NCI-H146 (cell line): ENCODE data around the gene KIFC3.
"Not testable (repeated sequence)": the region's sequence is repeated elsewhere in the genome, so short reads cannot be mapped to it uniquely, and the experiment has no call there.

ENCODE experiments used
- DNase-seq: peaks from one replicate; lab custom pipeline; 2025; lab: John Stamatoyannopoulos, UW

The KIFC3 gene

DNA sequence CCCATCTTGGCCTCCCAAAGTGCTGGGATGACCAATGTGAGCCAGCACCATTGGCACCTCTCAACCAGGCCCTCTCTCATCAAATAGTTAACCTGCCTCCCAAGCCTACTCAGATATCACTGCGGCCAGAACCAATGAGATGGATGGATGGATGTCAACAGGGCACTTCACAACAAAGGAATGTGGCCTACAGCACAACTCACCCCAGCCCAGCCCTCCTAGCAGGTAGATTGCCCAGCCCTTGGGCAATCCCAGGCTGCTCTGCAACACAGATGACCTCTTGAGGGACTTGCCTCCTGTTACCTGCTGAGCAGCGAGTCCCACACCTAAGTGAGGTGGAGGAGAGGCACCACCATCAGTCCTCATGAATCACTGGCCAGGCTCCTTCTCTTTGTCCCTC, 22.6 kb upstream of the KIFC3 start:
- no peak for DNase-seq

DNA sequence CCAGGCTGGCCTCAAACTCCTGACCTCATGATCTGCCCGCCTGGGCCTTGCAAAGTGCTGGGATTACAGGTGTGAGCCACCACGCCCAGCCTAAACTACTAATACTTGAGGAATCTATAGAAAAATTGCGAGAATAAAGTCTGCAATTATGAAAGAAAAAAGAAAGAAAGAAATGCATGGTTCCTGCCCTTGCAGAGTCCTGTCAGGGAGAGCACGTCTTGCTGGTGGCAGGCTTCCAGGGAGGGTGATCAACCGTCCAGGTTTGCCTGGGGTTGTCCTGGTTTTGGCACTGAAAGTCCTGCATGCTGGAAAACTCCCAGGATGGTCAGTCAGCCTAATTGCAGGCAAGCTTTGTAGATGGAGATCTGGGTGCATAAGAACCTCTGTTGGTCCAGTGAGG, 21.5 kb upstream of the KIFC3 start:
- no peak for DNase-seq

DNA sequence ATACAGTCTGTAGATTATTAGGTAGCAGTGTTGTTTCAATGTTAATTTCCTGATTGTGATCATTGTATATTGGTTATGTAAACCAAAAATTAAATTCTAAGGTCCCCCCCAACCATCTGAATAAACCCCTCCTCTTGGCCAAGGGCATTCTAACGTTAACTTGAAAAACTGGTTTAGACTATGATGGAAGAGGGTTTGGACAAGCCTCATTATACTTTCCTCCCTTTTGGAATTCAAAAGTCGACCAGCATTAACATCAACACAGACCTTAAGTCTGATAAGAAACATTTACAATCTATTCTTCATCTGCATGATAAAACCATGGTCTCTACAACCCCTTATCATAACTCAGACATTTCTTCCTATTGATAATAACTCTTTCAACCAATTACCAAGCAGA, 20.6 kb upstream of the KIFC3 start:
- DNase-seq: no peak

DNA sequence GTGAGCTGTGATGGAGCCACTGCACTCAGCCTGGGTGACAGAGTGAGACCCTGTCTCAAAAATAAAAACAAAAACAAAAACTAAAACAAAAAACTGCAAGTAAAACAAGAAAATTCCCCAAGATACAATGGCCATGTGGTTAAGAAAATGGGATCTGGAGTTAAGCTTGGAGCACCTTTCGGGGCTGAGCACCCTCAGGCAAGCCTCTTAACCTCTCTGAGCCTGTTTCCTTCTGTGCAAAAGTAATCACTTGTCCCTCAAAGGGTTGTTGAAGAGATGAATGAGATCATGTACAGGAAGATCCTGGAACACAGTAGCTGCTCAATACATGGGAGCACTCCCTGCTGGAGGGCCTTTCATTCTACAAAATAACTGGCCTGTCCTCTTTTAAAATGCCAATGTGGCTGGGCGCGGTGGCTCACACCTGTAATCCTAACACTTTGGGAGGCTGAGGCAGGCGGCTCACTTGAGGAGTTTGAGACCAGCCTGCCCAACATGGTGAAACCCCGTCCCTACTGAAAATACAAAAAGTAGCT, 19.8 kb upstream of the KIFC3 start:
- no peak for DNase-seq

DNA sequence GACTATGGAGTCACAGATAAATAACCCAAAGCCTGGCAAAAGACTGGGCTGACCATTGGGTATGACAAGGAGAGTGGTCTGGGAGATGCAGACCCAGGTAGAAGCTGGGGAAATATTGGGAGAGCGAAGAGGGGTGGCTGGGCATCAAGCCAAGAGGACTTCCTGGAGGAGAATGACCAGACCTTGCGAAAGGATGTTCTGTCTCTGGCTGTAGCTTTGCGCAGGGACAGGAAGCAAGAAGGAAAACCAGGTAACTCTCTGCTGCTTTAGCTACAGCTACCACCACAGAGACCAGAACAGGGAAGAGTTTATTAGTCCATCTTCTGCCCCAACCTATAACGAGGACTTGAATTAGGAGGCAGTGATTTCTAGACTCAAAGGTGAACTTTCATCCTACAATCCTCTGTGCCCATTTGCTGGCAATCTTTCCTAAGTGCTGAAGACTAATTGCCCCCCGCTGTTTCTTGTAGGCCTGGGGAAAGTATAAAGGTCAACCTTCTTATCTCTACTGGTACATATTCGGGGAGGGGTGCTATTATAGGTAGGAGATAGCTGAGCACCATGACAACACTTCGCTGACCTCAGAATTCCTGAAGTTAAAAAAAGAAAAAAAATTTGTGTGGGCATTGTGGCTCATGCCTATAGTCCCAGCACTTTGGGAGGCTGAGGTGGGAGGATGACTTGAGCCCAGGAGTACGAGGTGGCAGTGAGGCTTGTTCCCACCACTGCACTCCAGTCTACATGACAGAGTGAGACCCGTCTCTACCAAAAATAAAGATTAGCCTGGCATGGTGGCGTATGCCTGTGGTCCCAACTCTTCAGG, 19.1 kb upstream of the KIFC3 start:
- DNase-seq: no peak

DNA sequence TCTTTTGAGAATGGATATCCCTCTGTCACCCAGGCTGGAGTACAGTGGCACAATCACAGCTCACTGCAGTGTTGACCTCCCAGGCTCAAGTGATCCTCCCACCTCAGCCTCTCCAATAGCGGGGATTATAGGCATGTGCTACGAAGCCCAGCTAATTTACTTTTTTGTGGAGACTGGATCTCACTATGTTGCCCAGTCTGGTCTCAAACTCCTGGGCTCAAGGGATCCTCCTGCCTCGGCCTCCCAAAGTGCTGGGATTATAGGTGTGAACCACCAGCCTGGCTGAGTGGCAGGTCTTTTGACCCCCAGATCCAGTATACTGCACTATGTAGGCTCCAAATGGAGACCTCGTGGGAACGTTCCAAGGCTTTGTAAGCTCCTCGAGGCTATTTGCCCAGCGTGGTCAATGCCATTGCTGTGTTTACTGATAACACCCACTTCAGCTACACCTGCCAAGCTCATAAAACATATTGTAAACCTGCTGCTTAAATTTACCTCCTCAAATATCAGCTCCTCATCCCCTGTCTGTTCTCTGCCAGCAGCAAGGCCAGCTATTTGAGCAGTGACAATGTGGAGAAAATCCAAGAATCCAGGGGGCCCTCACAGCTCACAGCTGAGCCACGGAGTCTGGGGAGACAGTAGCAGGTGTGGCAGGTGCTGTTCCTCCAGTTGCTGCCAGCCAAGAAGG, 16.2 kb upstream of the KIFC3 start:
- peak; percentile 89 for DNase-seq

DNA sequence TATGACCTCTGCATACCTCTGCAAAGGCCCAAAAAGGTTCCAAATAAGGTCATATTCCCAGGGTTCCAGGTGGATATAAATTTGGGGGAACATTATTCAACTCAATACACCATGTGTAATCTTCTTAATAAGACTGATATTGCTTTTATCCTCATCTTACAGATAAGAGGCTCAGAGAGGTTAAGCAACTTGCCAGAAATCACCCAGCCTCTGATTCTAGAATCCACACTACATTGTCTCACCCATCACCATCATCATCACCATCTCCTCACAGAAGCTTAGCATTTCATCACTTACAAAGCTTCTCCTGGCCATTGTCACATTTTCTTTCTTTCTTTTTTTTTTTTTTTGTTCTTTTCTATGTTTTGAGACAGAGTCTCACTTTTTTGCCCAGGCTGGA, 15.4 kb upstream of the KIFC3 start:
- no peak for DNase-seq

DNA sequence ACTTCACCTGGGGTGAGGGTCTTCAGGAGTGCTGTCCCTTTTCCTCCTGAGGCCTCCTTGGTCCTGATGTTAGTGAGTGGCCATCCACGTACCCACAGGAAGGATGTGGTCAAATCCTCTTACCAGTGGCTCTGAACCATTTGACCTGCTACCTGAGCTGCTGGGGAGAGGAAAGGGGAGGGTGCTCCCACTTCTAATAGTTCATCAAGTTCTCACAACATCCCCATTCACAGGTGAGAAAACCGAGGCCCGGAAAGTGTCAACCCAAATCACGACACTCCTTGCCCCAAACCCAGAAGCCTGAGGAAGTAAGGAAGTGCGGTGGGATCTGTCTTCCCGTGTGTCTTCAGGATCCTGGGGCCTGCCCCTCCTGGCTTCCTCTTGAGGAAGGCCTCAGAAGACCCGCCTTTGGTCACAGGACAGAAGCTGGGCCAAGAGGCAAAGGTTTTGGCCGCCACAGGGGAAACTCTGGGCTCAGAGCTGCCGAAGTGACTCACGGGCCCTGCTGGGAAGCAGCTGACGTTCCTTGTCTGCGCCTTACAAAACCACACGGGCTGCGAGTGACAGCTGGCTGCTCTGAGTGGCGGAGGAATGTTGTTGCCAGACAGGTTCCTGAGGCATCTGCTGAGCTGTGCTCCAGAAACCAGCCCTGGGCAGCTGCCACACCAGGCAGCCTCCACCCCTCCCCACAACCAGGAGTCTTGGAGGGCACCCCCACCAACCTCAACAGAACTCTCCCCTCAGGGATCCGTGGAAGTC, 13.9 kb upstream of the KIFC3 start:
- no peak for DNase-seq

DNA sequence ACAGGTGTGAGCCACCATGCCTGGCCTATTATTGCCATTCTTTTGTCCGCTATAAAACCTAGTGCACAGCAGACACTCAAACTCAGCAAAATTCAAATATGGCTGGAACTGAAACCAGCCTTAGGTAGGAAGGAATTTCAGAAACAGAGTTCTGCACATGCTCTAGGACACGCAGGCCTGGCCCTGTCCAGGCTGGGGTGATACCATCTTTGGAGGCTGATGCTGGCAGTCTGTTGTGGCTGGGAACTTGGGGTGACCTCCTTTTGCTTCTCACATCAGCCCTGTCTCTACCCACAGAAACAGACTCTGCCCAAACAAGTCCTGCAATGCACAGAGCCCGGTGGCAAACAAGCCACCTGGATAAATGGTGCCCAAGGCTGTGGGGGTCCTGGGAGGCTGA, 12.6 kb upstream of the KIFC3 start:
- DNase-seq: no peak

DNA sequence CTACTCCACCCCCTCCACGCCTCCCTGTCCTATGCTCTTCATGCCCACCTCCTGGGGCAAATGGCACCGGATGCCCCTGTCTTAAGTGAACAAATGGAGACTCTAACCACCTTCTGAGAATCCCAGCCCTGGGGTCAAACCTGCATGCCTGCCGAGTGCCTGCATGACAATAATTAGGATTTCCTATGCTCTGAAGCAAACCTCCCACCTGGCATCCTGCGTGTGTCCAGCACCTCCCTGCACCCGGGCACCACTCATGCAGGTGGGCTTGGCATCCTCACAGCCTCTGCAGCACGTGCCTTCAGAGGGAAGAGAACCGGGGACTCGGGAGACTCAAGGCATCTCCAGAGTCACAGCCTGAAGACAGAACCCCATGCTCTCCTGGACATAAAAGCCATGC, 11.2 kb upstream of the KIFC3 start:
- no peak for DNase-seq

DNA sequence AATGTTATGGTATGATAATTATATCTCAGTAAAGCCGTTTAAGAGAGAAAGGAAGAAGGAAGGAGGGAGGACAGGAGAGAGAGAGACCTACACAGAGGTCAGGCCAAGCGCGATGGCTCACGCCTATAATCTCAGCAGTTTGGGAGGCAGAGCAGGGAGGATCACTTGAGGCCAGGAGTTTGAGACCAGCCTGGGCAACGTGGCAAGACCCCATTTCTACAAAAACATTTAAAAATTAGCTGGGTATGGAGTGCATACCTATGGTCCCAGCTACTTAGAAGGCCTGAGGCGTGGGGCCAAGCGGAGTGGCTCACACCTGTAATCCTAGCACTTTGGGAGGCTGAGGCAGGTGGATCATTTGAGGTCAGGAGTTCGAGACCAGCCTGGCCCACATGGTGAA, 9.0 kb upstream of the KIFC3 start:
- DNase-seq: not testable (repeated sequence)

DNA sequence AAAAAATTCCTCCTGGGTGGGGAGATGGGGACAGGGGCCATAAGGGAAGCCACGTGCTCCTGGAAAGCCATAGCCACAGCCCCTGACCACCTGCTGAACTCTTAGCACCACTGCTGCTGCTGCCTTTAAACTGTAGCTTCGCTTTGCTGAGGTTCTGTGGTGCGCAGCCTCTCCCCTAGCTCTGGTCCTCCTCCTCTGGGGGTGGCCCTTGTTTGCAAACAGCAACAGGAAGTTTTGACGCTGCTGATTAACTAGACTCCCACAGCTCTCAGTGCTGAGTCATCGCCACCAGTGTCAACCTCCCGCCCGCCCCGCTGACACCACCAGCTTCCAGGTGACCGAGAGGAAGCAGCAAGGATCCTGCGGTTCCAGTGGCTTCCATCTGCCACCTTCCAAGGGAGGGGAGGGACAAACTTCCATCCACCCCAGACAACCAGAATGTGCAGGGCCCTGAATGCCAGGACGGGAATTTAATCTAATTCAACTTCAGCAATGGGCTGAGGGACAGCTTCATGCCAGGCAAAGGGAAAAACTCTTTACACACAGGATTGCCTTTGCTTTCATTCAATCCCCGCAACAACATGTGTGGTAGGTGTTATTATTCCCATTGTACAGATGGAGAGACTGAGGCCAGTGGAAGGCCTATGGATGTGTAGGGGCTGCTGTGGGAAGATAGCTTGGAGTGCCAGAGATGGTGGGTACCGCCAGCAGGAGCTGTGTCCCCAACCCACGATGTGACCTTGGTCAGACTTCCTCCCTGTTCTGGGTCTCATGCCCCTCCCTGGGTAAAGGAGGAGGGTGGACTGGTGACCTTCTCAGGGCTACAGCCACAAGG, 8.1 kb upstream of the KIFC3 start:
- DNase-seq: peak; percentile 68

DNA sequence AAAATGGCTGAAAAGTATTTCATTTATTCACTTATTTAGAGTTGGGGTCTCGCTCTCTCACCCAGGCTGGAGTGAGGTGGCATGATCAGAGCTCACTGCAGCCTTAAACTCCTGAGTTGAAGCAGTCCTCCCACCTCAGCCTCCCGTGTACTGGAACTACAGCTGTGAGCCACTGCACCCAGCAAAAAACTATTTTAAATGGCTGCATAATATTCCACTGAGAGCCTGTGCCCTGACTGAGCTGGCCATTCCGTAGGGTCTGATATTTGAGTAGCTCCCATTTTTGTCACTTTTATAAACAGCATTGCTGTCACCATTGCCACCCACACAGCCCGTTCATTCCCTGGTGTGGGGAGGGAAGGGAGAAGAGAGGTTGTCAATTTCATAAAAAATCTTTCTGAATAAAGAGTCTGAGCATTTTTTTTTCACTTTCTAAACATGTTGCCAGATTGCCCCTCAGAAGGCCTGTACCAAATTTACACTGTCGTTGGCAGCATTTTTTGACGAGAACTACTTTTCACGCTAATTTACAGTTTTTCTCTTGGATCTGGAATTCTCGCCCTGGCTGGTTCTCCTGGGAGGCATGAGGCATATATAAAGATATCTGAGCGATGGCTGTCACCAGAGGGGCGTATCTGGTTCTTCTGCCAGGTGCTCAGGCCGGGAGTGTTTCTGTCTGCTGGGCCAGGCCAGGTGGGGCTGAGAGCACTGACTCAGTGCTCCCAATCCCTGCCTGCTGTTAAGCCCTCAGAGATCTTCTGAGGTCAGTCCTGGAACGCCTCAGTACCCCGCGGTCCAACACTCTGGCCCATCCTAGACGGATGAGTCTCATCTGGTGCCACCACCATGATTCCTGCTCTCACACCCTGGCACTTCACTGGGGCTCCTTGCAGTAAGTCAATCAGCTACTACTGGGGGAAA, 7.2 kb upstream of the KIFC3 start:
- DNase-seq: no peak

DNA sequence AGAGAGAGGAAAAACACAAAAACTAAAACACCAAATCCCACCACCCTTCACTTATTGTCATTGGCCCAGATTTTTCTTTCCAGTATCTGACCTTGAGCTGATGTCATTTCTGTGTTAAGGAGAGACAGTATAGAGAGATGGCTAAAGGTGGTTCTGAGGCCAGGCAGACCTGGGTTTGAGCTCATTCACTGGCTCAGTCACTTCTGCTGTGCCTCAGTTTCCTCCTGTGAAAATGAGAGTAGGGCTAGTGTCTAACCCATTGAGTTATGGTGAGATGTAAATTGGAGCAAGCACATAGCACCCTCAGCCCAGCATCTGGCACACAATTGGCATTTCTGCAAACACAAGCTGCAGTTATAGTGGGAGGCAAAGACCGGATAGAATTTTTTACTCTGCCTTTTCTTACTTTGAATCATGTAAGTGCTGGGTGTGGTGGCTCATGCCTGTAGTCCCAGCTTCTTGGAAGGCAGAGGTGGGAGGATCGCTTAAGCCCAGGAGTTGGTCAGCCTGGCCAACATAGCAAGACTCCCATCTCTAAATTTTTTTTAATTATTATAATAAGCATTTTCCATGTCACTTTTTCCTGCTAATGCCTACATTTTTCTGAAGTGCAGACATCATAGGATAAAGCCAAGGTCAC, 6.4 kb upstream of the KIFC3 start:
- no peak for DNase-seq

DNA sequence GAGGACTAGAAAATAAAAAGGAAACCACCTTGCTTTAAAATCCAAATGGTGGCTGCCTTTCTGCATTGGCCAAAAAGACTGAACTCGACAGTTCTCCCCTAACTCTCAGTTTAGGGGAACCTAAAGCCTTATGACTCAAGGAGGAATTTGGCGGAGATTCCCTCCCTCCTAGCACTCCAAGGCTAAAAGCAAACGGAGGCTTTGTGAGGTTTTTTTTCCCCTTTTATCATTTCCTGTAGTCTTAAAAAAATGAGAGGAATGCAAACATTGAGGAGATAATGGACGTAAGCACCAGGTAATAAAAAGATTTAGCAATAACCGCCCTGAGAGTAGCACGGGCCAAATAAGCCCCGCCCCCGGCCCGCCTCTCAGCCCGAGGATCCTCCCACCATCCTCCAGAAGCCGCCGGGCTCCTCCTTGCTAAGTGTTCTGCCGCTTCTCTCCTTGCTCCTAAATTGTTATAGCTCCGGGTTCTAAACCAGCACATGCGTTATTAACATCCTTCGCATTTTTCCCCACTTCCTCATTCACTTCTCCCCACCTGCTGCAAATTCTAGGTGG, 5.8 kb upstream of the KIFC3 start:
- DNase-seq: peak; percentile 57

DNA sequence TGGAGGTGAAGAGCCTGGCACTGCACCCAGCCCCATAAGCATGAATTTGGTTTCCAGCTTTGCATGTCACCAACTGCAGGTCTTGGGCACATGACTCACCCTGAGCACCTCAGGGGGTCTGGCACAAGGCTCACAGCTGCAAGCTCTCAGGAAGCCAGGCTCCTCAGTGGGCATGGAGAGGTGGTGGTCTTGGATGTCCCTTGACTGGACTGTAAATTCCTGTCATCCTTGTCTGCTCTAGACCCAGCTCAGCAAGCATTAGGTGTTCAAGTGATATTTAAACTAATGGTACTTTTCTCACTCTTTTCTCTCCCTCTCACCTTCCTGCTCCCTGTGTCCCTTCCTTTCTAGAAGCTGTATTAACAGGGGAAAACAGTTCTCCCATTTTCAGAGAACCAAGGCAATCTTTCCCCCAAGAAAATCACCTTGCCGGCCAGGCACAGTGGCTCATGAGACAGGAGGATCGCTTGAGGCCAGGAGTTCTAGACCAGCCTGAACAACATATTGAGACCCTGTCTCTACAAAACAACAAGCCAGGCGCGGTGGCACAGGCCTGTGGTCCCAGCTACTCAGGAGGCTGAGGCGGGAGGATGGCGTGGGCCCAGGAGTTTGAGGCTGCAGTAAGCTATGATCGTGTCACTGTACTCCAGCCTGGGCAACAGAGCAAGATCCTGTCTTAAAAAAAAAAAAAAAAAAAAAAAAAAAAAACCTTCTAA, 5.1 kb upstream of the KIFC3 start:
- DNase-seq: peak; percentile 12

DNA sequence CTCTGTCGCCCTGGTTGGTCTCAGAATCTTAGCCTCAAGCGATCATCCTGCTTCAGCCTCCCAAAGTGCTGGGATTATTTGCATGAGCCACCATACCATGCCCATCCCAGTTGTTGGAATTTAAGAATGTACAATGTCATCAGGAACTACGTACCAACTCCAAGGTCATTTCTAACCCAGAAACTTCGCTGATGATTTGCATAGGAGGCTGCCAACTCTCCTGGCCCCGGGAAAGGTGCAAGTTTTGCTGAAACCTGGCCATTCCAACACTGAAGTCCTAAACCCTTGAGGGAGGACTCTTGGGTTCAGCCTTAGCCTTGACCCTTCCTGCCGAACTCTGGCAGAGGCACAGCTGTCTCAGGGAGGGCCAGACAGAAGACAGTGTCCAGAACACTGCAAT, 2.9 kb upstream of the KIFC3 start:
- no peak for DNase-seq

DNA sequence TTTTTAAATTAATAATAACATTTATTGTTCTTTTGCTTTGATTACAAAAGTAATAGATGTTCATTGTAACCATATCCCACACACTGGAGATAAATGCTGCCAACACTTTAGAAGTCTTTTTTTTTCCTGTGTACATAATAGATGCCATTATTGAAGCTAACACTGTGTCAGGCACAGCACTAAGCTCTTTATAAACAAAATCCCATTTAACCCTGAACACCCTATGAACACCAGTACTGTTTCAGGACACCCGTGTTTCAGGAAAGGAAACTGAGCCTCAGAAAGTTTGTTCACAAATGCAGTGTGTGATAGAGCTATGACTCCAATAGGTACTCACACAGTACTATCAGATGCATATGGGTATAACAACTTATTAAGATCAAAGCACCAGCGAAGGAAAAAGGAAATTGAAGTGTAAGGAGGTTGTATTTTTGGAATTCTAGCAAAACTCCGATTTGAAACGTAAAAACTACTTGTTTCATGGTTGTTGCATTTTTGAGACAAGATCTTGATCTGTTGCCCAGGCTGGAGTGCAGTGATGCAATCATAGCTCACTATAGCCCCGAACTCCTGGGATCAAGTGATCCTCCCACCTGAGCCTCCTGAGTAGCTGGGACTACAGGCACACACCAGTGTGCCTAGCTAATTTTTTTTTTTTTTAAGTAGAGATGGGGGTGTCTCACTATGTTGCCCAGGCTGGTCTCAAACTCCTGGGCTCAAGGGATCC, 2.0 kb upstream of the KIFC3 start:
- no peak for DNase-seq
